ELR (cell line): ENCODE results near the gene TRIM43B.
"Not testable (repeated sequence)": the region's sequence is repeated elsewhere in the genome, so short reads cannot be mapped to it uniquely, and the experiment has no call there.

Experiments
- DNase-seq: peaks from one replicate; pipeline ENCODE4 v3.0.0-alpha.2; 2015; ENCODE audit warnings: low read depth

The TRIM43B gene

GRCh38 chr2:95484654-95485053 lies at the start of gene TRIM43B:
TRIM43B (minus strand) TSS chr2:95484754; CDS start chr2:95482714, 2,040 bp downstream.
- DNase-seq = not testable (repeated sequence)

GRCh38 chr2:95531254-95531771 lies 46.8 kb upstream of the TRIM43B start:
- DNase-seq = no peak

- DNase-seq = peak; percentile 93
Measured at GRCh38 chr2:95530734-95531133, 46.2 kb upstream of the TRIM43B start.

DNA sequence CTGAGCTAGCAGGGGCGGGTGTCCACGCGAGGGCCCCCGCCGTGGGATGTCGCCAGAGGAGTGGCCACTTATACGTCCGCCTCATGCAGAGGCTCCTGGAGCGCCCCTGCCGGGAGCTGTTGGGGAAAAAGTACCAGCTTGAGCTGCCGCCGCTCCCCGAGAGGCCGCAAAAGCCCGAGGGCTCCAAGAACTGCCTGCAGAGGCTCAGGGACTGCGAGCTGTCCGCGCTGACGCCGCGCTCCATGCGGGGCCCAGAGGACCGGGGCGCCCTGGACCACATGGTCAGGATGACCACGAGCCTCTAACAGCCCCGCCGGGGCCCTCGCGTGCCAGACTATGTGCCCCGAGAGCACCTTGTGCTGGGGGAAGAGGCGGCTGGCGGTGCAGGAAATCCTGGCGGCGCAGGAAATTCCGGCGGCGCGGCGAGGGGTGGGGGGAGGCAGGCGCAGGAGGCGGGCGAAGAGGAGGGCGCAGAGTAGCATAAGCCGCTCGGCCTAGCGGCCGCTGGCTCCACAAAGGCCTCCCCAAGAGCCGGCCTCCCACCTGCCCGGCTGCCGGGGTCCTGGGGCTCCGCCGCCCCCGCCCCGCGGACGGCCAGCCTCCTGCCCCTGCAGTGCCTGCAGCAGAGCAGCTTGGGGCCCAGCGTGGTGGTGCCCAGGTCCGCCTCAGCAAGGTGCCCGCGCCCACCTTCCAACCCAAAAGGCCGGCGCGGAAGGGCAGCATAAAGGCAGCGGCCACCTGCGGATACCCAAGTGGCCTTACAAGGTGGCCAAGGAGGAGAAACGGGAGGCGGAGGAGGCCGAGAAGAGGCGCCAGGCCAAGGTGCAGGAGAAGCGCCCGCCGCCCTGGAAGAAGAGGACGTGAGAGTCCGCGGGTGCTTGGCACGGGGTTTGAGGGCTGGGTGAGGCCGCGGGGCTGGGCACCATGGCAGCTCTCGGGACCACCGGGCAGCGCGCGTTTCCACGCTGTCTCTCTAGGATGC lies 42.1 kb upstream of the TRIM43B start:
- DNase-seq = peak; percentile 78

GRCh38 chr2:95525294-95526035 lies 40.9 kb upstream of the TRIM43B start:
- no peak for DNase-seq

- DNase-seq = no peak
Measured at GRCh38 chr2:95524195-95524594, 39.6 kb upstream of the TRIM43B start.

DNA sequence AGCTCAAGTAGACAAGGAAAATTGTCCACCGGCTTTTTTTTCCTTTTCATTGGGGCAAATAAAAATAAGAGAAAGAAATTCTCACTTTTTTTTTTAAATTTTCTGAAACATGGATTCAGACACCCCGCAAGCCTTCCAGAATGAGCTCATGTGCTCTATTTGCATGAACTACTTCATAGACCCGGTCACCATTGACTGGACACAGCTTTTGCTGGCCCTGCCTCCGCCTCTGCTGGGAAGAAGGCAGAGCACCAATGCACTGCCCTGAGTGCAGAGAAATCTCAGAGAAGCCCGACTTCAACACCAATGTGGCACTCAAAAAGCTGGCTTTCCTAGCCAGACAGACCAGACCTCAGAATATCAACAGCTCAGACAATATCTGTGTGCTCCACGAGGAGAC lies 30.2 kb upstream of the TRIM43B start:
- DNase-seq = no peak

GRCh38 chr2:95514226-95514625 lies 29.7 kb upstream of the TRIM43B start:
- not testable (repeated sequence) for DNase-seq

DNA sequence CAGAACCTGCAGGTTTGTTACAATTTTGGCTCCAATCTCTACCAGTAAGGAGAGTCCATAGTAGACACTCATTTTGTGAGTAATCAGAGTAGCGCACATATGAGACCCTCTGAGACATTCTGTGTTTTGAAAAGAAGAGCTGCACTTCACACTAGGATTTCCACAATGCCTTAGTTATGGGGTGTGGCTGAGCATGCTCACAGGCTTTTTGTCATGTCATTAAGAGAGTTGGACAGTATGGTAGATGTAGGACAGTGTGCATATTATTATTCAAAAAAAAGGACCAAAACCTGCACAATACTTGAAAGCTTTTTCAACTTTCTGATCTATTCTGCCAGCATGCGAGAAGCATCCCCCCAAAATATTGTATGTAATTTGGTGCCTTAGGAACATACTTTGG lies 24.9 kb upstream of the TRIM43B start:
- DNase-seq = no peak

DNA sequence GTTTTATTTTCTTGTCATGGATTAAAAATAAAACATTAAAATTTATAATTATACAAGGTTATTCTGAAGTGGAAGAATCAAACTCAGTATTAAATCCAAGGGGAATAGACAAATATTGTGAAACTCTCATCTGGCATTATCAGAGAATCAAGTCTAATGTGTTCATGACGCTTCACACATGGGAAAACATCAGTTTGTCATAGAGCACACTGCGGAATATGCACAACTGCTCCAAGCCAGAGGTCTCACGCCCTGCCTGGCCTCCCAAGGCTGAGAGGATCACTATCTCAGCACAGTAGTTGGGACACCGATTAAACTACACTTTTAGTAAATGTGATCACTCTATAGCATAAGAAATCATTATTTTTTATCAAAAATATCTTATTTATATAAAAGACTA lies 20.7 kb upstream of the TRIM43B start:
- DNase-seq = no peak

GRCh38 chr2:95500854-95501253 lies 16.3 kb upstream of the TRIM43B start:
- DNase-seq = no peak

DNA sequence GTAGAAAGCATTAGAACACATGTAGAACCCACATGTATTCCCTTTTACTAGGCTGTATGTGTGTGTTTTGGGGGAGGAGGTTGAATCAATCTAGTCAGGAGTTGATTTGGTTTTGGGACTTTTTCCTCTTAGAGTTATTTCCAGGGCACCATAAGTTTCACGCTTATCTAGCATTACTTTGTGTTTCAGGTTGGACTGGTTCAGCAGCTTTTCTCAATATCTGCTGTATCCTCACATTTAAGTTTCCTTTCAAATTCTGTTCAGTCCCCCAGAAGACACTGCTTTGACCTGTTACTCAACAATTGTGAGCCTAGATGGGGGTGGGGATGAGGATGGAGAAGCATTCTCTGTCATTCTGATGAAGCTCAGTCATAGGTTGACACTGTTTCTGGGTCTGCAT lies 7.5 kb upstream of the TRIM43B start:
- DNase-seq = not testable (repeated sequence)

DNA sequence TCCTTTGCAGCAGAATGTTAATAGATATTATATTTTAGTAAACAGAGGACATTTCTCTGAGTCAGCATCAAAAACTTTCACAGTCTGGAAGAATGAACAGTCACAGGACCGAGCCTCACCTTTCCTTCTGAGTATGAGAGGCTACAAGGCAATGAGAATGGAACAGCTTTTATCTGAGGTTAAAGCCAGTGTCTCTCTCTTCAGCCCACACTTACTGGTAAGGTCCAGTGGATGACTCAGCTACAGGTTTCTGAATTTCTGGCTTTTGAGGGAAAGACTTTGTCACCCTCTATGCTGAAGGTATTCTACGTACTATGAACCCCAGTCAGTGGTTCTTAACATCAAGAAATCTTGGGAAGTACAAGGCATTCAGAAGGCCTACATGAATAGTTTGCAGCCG lies 9.5 kb downstream of the TRIM43B start:
- not testable (repeated sequence) for DNase-seq

GRCh38 chr2:95467984-95468383 lies 16.6 kb downstream of the TRIM43B start:
- DNase-seq = not testable (repeated sequence)

DNA sequence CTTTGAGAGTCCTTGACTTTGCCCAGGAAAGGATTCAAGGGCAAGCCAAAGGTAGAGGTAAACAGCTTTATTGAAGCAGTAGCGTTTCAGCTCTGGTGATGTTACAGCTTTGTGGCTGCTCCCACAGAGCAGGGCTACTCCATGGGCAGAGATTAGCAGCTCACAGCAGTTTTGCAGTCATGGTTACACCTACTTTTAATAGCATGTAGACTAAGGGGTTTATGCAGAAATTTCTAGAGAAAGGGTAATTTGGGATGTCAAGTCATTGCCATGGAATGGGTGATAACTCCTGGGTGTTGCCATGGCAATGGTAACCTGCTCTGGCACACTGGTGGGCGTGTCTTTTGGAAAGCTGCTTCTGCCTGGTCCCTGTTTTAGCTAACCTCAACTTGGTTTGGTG lies 18.0 kb downstream of the TRIM43B start:
- DNase-seq = not testable (repeated sequence)

GRCh38 chr2:95463292-95463691 lies 21.3 kb downstream of the TRIM43B start:
- DNase-seq = not testable (repeated sequence)

DNA sequence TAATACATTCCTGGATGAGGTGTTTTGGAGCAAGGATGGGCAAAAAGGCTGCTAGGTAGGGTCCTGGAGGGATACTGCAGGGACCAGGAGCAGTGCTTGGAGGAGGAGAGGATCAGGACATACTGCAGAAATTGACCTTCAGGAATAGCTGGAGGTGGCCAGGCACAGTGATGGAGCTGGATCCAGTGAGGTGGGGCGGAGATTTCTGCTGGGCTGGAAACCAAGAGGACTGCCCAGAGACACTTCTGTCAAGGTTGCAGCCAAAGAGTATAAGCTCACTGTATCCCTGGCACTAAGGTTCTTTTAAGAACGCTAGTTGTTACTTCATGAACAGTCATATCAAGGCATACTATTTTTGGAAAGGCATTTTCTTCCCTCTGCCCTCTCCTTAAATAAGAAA lies 39.2 kb downstream of the TRIM43B start:
- DNase-seq = not testable (repeated sequence)

DNA sequence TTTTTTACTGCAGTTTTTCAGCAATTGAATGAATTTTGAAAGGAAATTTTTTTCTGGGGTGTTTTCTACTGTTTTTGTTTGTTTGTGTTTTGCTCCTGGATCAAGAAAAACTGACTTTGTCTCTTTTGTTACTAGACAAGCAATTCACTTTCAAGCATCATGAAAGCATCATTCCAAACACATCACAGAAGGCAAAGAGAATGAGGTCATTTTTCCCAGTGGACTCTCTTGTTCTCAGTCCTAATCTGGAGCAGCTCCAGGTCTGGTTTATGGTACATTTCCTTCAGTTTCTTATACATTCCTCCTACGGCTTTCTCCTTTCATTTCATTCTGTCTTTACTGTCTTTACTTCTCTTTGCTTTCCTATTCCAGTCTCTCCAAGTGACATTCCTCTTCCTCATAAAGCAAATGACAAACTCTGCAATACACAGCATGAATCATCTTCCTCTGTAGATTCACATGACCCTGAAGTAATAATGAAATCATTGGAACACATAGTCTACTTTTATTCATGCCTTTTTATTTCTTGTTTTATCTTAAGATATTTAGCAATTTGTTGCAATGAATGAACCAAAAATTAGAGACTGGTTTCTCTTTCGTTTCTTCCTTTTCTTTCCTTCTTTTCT lies 42.0 kb downstream of the TRIM43B start:
- DNase-seq = not testable (repeated sequence)

DNA sequence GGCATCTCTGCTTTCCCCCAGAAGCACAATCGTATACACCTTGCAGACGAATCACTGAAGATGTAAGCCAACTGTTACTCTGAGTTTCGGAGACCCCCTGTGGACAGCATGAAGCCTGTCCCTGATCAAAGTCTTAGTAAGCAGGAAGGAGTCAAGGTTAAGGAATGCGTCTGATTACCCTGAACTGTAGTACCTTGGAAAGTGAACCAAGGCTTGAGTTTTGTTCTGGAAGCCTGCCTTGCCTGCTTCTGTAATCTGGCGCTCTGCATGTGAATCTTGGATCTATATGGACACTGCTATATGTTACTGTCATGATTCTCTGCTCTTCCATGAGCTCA lies 48.7 kb downstream of the TRIM43B start:
- not testable (repeated sequence) for DNase-seq

DNA sequence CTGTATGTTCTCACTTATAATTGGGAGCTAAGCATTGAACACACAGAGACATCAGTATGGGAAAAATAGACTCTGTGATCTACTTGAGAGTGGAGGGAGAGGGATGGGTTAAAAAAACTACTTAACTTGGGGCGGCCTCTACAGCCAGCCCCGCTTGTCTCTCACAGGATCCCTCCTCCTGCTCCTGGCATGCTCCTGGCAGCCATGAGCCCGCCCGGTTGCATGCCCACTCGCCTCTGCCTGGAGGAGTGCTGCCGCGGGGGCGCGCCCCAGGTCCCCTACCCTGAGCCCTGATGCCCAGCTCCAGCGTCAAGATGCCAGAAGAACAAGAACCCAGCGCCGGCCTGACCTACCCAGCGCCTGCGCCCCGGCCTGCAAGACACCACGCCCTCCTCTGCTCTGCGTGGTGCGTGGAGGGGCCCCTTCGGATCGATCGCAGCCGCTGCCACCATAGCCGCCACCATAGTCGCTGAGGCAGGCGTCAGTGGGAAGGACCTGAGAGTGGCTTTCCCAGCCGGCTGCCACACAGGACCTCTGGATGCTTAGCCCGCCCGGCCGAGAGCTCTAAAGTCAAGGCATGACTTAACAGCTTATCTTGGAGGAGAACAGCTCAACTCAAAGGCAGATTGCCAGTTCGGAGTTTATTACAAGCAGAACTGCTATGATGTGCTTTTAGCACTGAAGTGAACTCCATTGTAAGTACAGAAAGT lies 49.2 kb downstream of the TRIM43B start:
- DNase-seq = not testable (repeated sequence)

DNA sequence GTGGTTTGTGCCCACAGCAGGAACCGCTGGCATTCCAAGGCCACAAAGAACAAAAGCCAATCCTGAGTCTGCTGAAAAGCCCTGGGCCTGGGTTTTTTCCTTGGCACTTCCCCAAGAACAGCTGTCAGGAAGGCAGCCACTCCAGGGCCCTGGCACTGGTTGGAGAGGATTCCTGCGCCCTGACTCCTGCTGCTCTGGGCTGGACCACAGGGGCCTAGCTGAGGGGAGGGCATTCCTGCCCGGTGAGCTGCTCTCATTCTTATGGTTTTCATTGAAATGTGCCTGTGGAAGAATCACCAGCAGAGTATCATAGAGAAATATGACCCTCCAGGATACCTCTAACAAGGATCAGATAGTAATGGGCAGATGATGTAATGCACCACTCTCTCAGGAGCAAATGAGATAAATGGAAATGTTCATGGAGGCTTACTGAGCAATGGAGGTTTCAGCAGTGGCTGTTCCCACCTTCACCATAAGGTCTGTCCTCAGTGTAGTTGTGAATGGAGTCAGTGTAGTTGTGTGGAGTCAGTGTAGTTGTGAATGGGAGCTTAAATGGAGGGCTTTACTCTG lies 50.0 kb downstream of the TRIM43B start:
- DNase-seq = peak; percentile 78
